WTC11 (cell line): ENCODE data around the gene DCP1B. TPM values are rescaled to one million over a fixed set of nuclear protein-coding genes. Genes with fewer than 3 reads are reported as not detected.

ENCODE experiments used
- ATAC-seq: fragments of 200-7000 bp; cut with Tn5 transposase; 2 replicates; pipeline ENCODE4 v1.10.0; 2021; ENCODE audit warnings: mild to moderate bottlenecking, moderate library complexity
- CTCF ChIA-PET: fragments of 300-600 bp; sonication (Branson Sonifier 250); formaldehyde crosslinking; loops from one replicate; lab custom pipeline; 2021; ENCODE audit warnings: antibody characterized with exemption; lab: Charles Lee
- POLR2A ChIA-PET: fragments of 350-600 bp; sonication (Branson Sonifier 250); formaldehyde crosslinking; loops from one replicate; lab custom pipeline; 2021; ENCODE audit warnings: antibody characterized with exemption; lab: Charles Lee
- DNase-seq: peaks from one replicate; pipeline ENCODE4 v3.0.0; 2021; ENCODE audit warnings: low spot score
- H3K27ac Mint-ChIP-seq: 2 replicates; pipeline ENCODE4 v1.8.0; 2021; ENCODE audit warnings: mixed read lengths
- H3K27me3 Mint-ChIP-seq: 2 replicates; pipeline ENCODE4 v1.8.0; 2021; ENCODE audit warnings: low read depth, mild to moderate bottlenecking, moderate library complexity, mixed read lengths
- H3K36me3 Mint-ChIP-seq: 2 replicates; pipeline ENCODE4 v1.8.0; 2021; ENCODE audit warnings: mixed read lengths
- H3K4me1 Mint-ChIP-seq: 2 replicates; pipeline ENCODE4 v1.8.0; 2022; ENCODE audit warnings: mixed read lengths
- H3K4me3 Mint-ChIP-seq: 2 replicates; pipeline ENCODE4 v1.8.0; 2021; ENCODE audit warnings: mild to moderate bottlenecking, moderate library complexity, mixed read lengths
- H3K9me3 Mint-ChIP-seq: 2 replicates; pipeline ENCODE4 v1.8.0; 2021; ENCODE audit warnings: mixed read lengths
- CREB1 ChIP-seq: sonication (generic); formaldehyde crosslinking; IDR thresholded peaks from 2 replicates; pipeline ENCODE4 v1.8.0; 2023; ENCODE audit warnings: mild to moderate bottlenecking, missing genetic modification reagents
- EMX1 ChIP-seq: fragments of 250-450 bp; sonication (Bioruptor Pico); IDR thresholded peaks from 2 replicates; pipeline ENCODE4 v1.8.0; 2021; ENCODE audit warnings: mild to moderate bottlenecking
- ESRRA ChIP-seq: sonication (generic); formaldehyde crosslinking; IDR thresholded peaks from 2 replicates; pipeline ENCODE4 v1.8.1; 2022; ENCODE audit warnings: mild to moderate bottlenecking, missing genetic modification reagents, borderline replicate concordance
- KAT7 ChIP-seq: sonication (generic); formaldehyde crosslinking; IDR thresholded peaks from 2 replicates; pipeline ENCODE4 v1.8.1; 2023; ENCODE audit warnings: missing genetic modification reagents, mild to moderate bottlenecking, borderline replicate concordance
- MYBL2 ChIP-seq: sonication (generic); formaldehyde crosslinking; IDR thresholded peaks from 2 replicates; pipeline ENCODE4 v1.8.1; 2023; ENCODE audit warnings: mild to moderate bottlenecking, moderate library complexity, missing genetic modification reagents
- NFYB ChIP-seq: sonication (generic); formaldehyde crosslinking; conservative IDR thresholded peaks from 2 replicates; pipeline ENCODE4 v1.8.0; 2022; ENCODE audit warnings: low read depth, missing genetic modification reagents
- NR1H2 ChIP-seq: sonication (generic); formaldehyde crosslinking; IDR thresholded peaks from 2 replicates; pipeline ENCODE4 v1.9.0; 2021; ENCODE audit warnings: mild to moderate bottlenecking, moderate library complexity, missing genetic modification reagents
- NR3C1 ChIP-seq: sonication (generic); formaldehyde crosslinking; conservative IDR thresholded peaks from 2 replicates; pipeline ENCODE4 v1.8.1; 2023; ENCODE audit warnings: low read depth, mild to moderate bottlenecking, missing genetic modification reagents
- SOX15 ChIP-seq: fragments of 250-450 bp; sonication (Bioruptor Pico); IDR thresholded peaks from 2 replicates; pipeline ENCODE4 v1.9.0; 2021; ENCODE audit warnings: mild to moderate bottlenecking
- TCF7 ChIP-seq: sonication (generic); formaldehyde crosslinking; IDR thresholded peaks from 2 replicates; pipeline ENCODE4 v1.8.0; 2022; ENCODE audit warnings: mild to moderate bottlenecking, low read depth, missing genetic modification reagents, moderate library complexity
- TEAD4 ChIP-seq: sonication (generic); formaldehyde crosslinking; IDR thresholded peaks from 2 replicates; pipeline ENCODE4 v1.8.0; 2022; ENCODE audit warnings: mild to moderate bottlenecking, missing genetic modification reagents
- ZBTB21 ChIP-seq: sonication (generic); formaldehyde crosslinking; IDR thresholded peaks from 2 replicates; pipeline ENCODE4 v1.8.1; 2023; ENCODE audit warnings: mild to moderate bottlenecking, missing genetic modification reagents, borderline replicate concordance
- ZNF219 ChIP-seq: sonication (generic); formaldehyde crosslinking; IDR thresholded peaks from 2 replicates; pipeline ENCODE4 v1.8.0; 2023; ENCODE audit warnings: missing genetic modification reagents, mild to moderate bottlenecking, borderline replicate concordance
- ZNF317 ChIP-seq: sonication (generic); formaldehyde crosslinking; IDR thresholded peaks from 2 replicates; pipeline ENCODE4 v1.8.1; 2023; ENCODE audit warnings: low read depth, mild to moderate bottlenecking, moderate library complexity, missing genetic modification reagents, borderline replicate concordance
- ZNF423 ChIP-seq: fragments of 250-450 bp; sonication (Bioruptor Pico); IDR thresholded peaks from 2 replicates; pipeline ENCODE4 v2.1.2; 2022; ENCODE audit warnings: mild to moderate bottlenecking, moderate library complexity
- total RNA-seq: library from RNA; stranded (reverse); gene quantifications from 3 replicates; pipeline ENCODE4 v1.2.3, GENCODE V29; 2021
- TF ChIP-seq, protein P1 (sequence below): sonication (generic); formaldehyde crosslinking; IDR thresholded peaks from 2 replicates; pipeline ENCODE4 v1.8.1; 2022; ENCODE audit warnings: low read depth, mild to moderate bottlenecking, moderate library complexity, missing genetic modification reagents, borderline replicate concordance
- TF ChIP-seq, protein P2 (sequence below): sonication (generic); formaldehyde crosslinking; conservative IDR thresholded peaks from 2 replicates; pipeline ENCODE4 v1.8.1; 2023; ENCODE audit warnings: mild to moderate bottlenecking, low read depth, missing genetic modification reagents, moderate library complexity
- TF ChIP-seq, protein P3 (sequence below): sonication (generic); formaldehyde crosslinking; IDR thresholded peaks from 2 replicates; pipeline ENCODE4 v1.8.1; 2022; ENCODE audit warnings: low read depth, missing genetic modification reagents, borderline replicate concordance
- TF ChIP-seq, protein P4 (sequence below): sonication (generic); formaldehyde crosslinking; IDR thresholded peaks from 2 replicates; pipeline ENCODE4 v1.8.1; 2022; ENCODE audit warnings: mild to moderate bottlenecking, missing genetic modification reagents, moderate library complexity, borderline replicate concordance
- TF ChIP-seq, protein P5 (sequence below): sonication (generic); formaldehyde crosslinking; IDR thresholded peaks from 2 replicates; pipeline ENCODE4 v1.8.1; 2023; ENCODE audit warnings: mild to moderate bottlenecking, missing genetic modification reagents
- TF ChIP-seq, protein P6 (sequence below): sonication (generic); formaldehyde crosslinking; IDR thresholded peaks from 2 replicates; pipeline ENCODE4 v1.8.1; 2023; ENCODE audit warnings: mild to moderate bottlenecking, missing genetic modification reagents, moderate library complexity
- TF ChIP-seq, protein P7 (sequence below): fragments of 250-450 bp; sonication (Bioruptor Pico); IDR thresholded peaks from 2 replicates; pipeline ENCODE4 v1.9.0; 2021; ENCODE audit warnings: moderate library complexity, mild to moderate bottlenecking, inconsistent platforms, borderline replicate concordance

DCP1B gene
- total RNA-seq, 1 experiment from 2014 or later: 25.1 TPM

DNA sequence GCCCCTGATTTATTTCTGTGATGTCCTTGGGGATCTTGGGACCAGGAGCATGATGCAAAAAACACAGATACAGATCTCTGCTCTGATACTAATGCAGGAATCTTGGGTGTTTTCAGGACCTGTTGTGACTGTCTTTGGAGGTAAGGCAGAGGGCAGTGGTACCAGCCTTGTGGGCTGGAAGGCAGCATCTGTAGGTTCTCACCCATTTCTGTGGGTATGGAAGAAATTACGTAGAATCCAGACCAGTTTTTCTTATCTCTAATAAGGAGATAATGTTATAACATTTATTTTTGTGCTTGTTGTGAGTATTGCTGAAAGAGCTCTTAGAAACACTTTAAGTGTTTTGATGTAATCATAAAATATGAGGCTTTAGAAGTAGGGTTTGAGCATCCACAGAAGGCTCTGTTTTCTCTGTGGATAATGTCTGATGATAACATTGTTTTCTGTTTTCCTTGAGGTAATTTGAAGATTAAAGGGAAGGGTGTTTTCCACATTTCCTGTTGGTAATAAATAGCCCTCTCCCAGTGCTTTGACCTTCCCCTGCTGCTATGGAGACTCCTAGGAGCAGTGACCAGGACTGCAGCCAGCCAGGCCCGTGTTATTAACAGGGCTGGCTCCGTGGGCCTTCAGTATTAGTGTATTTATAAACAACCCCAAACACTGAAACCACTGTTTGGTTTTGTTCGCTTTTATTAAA lies 9.4 kb upstream of the DCP1B start:
- Mint-ChIP-seq H3K9me3 (no peaks in the 10 kb centered on the region), H3K27ac (no peak overlapping the region), H3K27me3 (no peaks in the 10 kb centered on the region), H3K36me3 (no peaks in the 10 kb centered on the region)
- no peak for DNase-seq
- ATAC-seq: peak; percentile 63
- TF ChIP-seq KAT7 (CRISPR knock-in tag): no peak
- no peak for TF ChIP-seq NR1H2 (CRISPR knock-in tag)
- no peak for TF ChIP-seq CREB1
- TF ChIP-seq, protein P1, sequence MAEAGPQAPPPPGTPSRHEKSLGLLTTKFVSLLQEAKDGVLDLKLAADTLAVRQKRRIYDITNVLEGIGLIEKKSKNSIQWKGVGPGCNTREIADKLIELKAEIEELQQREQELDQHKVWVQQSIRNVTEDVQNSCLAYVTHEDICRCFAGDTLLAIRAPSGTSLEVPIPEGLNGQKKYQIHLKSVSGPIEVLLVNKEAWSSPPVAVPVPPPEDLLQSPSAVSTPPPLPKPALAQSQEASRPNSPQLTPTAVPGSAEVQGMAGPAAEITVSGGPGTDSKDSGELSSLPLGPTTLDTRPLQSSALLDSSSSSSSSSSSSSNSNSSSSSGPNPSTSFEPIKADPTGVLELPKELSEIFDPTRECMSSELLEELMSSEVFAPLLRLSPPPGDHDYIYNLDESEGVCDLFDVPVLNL (CRISPR knock-in tag): no peak
- TF ChIP-seq TCF7: no peak
- no peak for TF ChIP-seq SOX15 (CRISPR knock-in tag)
- TF ChIP-seq NFYB (CRISPR knock-in tag): no peak
- TF ChIP-seq, protein P2, sequence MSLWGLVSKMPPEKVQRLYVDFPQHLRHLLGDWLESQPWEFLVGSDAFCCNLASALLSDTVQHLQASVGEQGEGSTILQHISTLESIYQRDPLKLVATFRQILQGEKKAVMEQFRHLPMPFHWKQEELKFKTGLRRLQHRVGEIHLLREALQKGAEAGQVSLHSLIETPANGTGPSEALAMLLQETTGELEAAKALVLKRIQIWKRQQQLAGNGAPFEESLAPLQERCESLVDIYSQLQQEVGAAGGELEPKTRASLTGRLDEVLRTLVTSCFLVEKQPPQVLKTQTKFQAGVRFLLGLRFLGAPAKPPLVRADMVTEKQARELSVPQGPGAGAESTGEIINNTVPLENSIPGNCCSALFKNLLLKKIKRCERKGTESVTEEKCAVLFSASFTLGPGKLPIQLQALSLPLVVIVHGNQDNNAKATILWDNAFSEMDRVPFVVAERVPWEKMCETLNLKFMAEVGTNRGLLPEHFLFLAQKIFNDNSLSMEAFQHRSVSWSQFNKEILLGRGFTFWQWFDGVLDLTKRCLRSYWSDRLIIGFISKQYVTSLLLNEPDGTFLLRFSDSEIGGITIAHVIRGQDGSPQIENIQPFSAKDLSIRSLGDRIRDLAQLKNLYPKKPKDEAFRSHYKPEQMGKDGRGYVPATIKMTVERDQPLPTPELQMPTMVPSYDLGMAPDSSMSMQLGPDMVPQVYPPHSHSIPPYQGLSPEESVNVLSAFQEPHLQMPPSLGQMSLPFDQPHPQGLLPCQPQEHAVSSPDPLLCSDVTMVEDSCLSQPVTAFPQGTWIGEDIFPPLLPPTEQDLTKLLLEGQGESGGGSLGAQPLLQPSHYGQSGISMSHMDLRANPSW (CRISPR knock-in tag): no peak
- no peak for TF ChIP-seq ZNF219 (CRISPR knock-in tag)
- no peak for TF ChIP-seq ZBTB21 (CRISPR knock-in tag)
- TF ChIP-seq, all 79 proteins: peak for 0
- POLR2A ChIA-PET: no interaction called here
- Mint-ChIP-seq H3K4me1 (peaks cover 55% of the 10 kb centered on the region), H3K4me3 (no peak overlapping the region)
- CTCF ChIA-PET: interaction anchor here (0.9 to 1.1 kb wide), 2 partner anchors 21 to 379 kb away, joined by 3 to 4 read pairs; no protein-coding TSS in a partner anchor

DNA sequence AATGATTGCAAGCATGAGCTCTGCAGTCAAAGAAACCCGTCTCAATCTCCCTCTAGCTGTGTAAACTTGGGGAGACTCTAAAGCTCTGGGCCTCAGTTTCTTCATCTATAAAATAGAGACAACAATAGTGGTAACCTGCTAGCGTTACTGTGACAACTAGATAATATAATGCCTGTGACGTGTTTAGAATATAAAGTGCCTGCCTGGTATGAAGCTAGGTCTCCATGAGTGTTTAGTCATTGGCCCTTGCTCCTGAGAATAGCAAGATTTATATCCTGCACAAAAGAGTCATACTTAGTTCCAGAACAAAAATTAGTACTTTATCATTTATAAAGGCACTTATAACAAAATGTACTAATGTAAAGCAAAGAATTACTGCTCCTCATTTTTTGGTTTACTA lies 8.8 kb upstream of the DCP1B start:
- H3K4me1 Mint-ChIP-seq: peaks cover 55% of the 10 kb centered on the region
- DNase-seq: no peak
- no peaks in the 10 kb centered on the region for H3K9me3 Mint-ChIP-seq
- H3K27me3 Mint-ChIP-seq: no peaks in the 10 kb centered on the region
- ChIA-PET CTCF (interaction anchor here (0.6 to 1.1 kb wide), 3 partner anchors 21 to 380 kb away, joined by 3 to 4 read pairs (median 3); no protein-coding TSS in a partner anchor), POLR2A (no interaction called here)
- H3K4me3 Mint-ChIP-seq: no peak overlapping the region
- no peak overlapping the region for H3K27ac Mint-ChIP-seq
- no peak for ATAC-seq
- H3K36me3 Mint-ChIP-seq: no peaks in the 10 kb centered on the region
- TF ChIP-seq, protein P3, sequence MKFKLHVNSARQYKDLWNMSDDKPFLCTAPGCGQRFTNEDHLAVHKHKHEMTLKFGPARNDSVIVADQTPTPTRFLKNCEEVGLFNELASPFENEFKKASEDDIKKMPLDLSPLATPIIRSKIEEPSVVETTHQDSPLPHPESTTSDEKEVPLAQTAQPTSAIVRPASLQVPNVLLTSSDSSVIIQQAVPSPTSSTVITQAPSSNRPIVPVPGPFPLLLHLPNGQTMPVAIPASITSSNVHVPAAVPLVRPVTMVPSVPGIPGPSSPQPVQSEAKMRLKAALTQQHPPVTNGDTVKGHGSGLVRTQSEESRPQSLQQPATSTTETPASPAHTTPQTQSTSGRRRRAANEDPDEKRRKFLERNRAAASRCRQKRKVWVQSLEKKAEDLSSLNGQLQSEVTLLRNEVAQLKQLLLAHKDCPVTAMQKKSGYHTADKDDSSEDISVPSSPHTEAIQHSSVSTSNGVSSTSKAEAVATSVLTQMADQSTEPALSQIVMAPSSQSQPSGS: no peak
- TF ChIP-seq, protein P4, sequence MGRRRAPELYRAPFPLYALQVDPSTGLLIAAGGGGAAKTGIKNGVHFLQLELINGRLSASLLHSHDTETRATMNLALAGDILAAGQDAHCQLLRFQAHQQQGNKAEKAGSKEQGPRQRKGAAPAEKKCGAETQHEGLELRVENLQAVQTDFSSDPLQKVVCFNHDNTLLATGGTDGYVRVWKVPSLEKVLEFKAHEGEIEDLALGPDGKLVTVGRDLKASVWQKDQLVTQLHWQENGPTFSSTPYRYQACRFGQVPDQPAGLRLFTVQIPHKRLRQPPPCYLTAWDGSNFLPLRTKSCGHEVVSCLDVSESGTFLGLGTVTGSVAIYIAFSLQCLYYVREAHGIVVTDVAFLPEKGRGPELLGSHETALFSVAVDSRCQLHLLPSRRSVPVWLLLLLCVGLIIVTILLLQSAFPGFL: no peak
- TF ChIP-seq NR1H2 (CRISPR knock-in tag): no peak
- TF ChIP-seq ZNF423: no peak
- no peak for TF ChIP-seq MYBL2 (CRISPR knock-in tag)
- no peak for TF ChIP-seq EMX1
- TF ChIP-seq ZNF317 (CRISPR knock-in tag): no peak
- no peak for TF ChIP-seq CREB1
- TF ChIP-seq ESRRA: no peak
- TF ChIP-seq NR3C1 (CRISPR knock-in tag): no peak
- TF ChIP-seq NFYB (CRISPR knock-in tag): no peak
- TF ChIP-seq, protein P5, sequence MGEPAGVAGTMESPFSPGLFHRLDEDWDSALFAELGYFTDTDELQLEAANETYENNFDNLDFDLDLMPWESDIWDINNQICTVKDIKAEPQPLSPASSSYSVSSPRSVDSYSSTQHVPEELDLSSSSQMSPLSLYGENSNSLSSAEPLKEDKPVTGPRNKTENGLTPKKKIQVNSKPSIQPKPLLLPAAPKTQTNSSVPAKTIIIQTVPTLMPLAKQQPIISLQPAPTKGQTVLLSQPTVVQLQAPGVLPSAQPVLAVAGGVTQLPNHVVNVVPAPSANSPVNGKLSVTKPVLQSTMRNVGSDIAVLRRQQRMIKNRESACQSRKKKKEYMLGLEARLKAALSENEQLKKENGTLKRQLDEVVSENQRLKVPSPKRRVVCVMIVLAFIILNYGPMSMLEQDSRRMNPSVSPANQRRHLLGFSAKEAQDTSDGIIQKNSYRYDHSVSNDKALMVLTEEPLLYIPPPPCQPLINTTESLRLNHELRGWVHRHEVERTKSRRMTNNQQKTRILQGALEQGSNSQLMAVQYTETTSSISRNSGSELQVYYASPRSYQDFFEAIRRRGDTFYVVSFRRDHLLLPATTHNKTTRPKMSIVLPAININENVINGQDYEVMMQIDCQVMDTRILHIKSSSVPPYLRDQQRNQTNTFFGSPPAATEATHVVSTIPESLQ (CRISPR knock-in tag): no peak
- TF ChIP-seq ZBTB21 (CRISPR knock-in tag): no peak
- no peak for TF ChIP-seq TEAD4 (CRISPR knock-in tag)
- TF ChIP-seq, protein P6, sequence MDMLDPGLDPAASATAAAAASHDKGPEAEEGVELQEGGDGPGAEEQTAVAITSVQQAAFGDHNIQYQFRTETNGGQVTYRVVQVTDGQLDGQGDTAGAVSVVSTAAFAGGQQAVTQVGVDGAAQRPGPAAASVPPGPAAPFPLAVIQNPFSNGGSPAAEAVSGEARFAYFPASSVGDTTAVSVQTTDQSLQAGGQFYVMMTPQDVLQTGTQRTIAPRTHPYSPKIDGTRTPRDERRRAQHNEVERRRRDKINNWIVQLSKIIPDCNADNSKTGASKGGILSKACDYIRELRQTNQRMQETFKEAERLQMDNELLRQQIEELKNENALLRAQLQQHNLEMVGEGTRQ (CRISPR knock-in tag): no peak
- TF ChIP-seq, protein P7, sequence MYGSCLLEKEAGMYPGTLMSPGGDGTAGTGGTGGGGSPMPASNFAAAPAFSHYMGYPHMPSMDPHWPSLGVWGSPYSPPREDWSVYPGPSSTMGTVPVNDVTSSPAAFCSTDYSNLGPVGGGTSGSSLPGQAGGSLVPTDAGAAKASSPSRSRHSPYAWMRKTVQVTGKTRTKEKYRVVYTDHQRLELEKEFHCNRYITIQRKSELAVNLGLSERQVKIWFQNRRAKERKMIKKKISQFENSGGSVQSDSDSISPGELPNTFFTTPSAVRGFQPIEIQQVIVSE (CRISPR knock-in tag): no peak
